WERI-Rb-1 (cell line): ENCODE results near the gene CDK5.

Source experiments
- DNase-seq: peaks from one replicate; pipeline ENCODE4 v3.0.0-alpha.2; 2020
- H3K27ac ChIP-seq: fragments of 250-450 bp; sonication (Bioruptor Pico); 2 replicates; pipeline ENCODE4 v1.5.1; 2020; ENCODE audit warnings: mild to moderate bottlenecking, moderate library complexity
- H3K27me3 ChIP-seq: fragments of 250-450 bp; sonication (Bioruptor Pico); 2 replicates; pipeline ENCODE4 v1.5.1; 2021; ENCODE audit warnings: mild to moderate bottlenecking, low read depth, moderate library complexity; ENCODE audit not compliant: insufficient read depth, severe bottlenecking
- H3K36me3 ChIP-seq: fragments of 250-450 bp; sonication (Bioruptor Pico); 2 replicates; pipeline ENCODE4 v1.5.1; 2020; ENCODE audit warnings: mild to moderate bottlenecking, moderate library complexity
- H3K4me3 ChIP-seq: 2 replicates; pipeline ENCODE4 v1.5.1; 2011; ENCODE audit warnings: low read depth, mild to moderate bottlenecking, control low read depth, low read length
- H3K9me3 ChIP-seq: fragments of 250-450 bp; sonication (Bioruptor Pico); 2 replicates; pipeline ENCODE4 v1.5.1; 2021; ENCODE audit warnings: mild to moderate bottlenecking, moderate library complexity; ENCODE audit not compliant: severe bottlenecking
- TF ChIP-seq, protein P1 (sequence below): IDR thresholded peaks from 2 replicates; pipeline ENCODE4 v1.5.1; 2011; ENCODE audit warnings: low read depth, mild to moderate bottlenecking, control low read depth, inconsistent platforms, low read length

The CDK5 gene

DNA sequence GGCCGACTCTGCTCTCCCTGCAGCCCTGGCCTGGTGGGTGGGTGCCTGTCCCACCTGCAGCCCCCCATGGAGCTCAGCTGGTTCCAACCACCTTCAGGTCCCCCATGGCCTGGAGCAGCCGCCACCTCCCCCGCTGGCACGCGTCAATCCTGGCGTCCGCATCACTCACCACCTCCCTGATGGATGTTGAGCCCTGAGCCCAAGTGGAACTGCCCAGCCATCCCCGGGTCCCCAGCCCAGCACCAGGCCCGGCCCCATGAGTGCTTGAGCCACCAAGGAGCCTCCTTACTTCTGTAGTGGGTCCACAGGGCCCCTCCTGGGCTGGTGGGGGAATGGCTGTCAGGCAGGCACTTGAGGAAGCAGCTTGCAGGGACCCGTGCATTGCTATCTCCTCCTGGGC lies 43.2 kb upstream of the CDK5 start:
- Histone ChIP-seq H3K36me3 (peaks cover 39% of the 10 kb centered on the region), H3K4me3 (no peak overlapping the region), H3K27me3 (no peaks in the 10 kb centered on the region), H3K9me3 (no peaks in the 10 kb centered on the region), H3K27ac (no peak overlapping the region)
- TF ChIP-seq, protein P1, sequence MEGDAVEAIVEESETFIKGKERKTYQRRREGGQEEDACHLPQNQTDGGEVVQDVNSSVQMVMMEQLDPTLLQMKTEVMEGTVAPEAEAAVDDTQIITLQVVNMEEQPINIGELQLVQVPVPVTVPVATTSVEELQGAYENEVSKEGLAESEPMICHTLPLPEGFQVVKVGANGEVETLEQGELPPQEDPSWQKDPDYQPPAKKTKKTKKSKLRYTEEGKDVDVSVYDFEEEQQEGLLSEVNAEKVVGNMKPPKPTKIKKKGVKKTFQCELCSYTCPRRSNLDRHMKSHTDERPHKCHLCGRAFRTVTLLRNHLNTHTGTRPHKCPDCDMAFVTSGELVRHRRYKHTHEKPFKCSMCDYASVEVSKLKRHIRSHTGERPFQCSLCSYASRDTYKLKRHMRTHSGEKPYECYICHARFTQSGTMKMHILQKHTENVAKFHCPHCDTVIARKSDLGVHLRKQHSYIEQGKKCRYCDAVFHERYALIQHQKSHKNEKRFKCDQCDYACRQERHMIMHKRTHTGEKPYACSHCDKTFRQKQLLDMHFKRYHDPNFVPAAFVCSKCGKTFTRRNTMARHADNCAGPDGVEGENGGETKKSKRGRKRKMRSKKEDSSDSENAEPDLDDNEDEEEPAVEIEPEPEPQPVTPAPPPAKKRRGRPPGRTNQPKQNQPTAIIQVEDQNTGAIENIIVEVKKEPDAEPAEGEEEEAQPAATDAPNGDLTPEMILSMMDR: no peak
- DNase-seq: no peak

DNA sequence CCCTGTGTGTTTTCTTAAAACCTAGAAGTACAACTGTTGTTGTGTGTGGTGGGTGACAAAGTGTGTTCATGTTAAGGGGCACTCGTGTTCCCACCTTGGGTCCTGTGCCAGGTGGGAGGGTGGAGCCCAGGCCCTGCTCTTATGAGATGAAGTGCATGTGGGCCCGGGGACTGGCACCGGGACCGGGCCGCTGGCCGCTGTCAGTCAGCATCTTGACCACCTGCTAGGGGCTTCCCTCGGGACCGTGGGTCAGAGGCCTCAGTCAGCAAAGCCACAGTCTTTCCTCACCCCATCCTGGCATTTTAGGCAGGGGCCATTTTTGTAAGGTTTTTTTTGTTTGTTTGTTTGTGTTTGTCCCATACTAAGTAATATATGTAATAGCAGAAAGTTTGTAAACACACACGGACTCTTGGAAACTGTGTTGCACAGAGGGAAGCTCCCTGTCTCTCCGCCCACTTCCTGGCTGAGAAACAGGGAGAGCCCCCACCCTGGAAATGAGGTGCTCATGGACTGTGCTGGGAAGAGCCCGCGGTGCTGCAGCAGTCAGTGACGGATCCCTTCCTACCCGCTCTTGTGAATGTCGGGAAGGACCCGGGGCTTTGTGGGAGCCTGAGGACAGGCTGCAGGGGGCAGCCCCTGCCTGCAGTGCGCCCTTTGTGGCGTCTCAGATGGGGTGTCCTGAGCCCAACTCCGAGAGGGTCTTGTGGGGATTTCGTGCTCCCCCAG lies 42.0 kb upstream of the CDK5 start:
- Histone ChIP-seq H3K27ac (no peak overlapping the region), H3K36me3 (peaks cover 36% of the 10 kb centered on the region), H3K4me3 (no peak overlapping the region), H3K27me3 (no peaks in the 10 kb centered on the region), H3K9me3 (no peaks in the 10 kb centered on the region)
- TF ChIP-seq, protein P1: no peak
- DNase-seq: no peak

DNA sequence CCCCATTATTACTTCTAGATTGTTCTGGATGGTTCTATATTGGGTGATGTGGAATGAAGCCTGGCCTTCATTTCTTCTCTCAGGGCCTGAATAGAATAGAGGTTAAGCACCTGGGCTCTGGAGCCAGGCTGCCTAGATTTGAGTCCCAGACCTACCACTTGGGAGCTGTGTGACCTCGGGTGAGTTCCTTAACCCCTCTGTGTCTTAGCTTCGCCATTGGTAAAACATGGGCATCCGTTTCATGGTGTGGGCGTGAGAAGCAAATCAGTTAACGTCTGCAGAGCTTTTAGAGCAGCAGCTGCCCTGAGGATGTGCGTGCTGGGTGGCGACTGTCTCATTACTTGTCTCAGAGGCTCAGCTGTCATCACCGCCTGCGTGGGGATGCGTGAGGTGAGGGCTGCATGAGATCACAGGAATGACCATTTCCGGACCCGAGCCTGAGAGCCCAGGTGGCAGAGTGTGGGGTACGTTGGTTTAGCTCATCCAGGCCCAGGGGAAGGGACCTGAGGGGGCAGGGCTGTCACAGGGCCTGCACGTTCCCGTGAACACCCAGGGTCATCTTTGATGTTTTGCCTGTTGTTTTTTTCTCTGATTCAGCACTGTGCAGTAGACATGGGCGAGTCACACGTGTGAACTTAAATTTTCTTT lies 38.3 kb upstream of the CDK5 start:
- no peak for DNase-seq
- Histone ChIP-seq H3K27me3 (no peaks in the 10 kb centered on the region), H3K27ac (no peak overlapping the region), H3K36me3 (peaks cover 52% of the 10 kb centered on the region), H3K9me3 (no peaks in the 10 kb centered on the region), H3K4me3 (no peak overlapping the region)
- TF ChIP-seq, protein P1: no peak

DNA sequence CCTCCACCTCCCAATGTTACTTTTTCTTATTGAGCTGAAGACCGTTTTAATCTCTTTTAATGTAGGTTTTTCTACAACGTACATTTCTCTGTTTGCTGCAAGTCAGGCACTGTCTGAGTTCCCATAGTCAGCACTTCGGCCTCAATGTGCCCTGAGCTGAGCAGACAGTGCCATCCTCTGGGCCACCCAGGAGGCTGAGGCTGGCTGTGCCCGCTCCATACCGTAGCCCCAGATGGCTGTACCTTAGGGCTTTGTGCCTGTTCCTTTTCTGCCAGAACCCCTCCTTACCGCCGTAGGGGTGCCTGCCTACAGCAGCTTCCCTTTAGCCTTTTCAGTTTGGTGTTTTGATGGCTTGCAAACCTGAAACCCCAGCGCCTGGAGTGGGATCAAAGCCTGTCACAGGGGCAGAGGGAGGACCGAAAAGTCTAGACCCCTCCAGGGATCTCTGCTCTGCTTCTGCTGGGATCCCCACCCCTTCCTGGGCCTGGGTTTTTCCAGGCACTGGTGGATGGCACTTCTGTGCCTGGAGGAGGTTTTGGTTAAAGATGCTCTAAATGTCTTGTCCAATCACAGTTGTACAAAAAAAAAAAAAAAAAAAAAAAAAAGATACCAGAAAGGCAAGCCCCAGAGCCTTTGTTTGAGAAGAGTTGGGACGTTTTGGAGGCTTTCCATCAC lies 37.6 kb upstream of the CDK5 start:
- no peak for DNase-seq
- Histone ChIP-seq H3K27ac (no peak overlapping the region), H3K4me3 (no peak overlapping the region), H3K9me3 (no peaks in the 10 kb centered on the region), H3K27me3 (no peaks in the 10 kb centered on the region), H3K36me3 (peaks cover 55% of the 10 kb centered on the region)
- TF ChIP-seq, protein P1: no peak

DNA sequence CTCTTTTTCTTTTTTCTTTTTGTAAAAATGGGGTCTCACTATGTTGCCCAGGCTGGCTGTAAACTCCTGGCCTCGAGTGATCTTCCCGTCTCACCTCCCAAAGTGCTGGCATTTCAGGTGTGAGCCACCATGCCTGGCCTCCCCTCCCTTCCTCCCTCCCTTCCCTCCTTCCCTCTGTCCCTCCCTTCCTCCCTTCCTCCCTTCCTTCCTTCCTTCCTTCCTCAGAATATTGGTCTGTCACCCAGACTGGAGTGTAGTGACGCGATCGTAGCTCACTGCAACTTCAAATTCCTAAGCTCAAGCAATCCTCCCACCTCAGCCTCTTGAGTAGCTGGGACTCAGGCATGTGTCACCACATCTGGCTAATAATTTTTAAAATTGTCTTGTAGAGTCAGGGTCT lies 37.0 kb upstream of the CDK5 start:
- TF ChIP-seq, protein P1: no peak
- Histone ChIP-seq H3K27me3 (no peaks in the 10 kb centered on the region), H3K36me3 (peaks cover 54% of the 10 kb centered on the region), H3K27ac (no peak overlapping the region), H3K4me3 (no peak overlapping the region), H3K9me3 (no peaks in the 10 kb centered on the region)
- no peak for DNase-seq
